ENCODE measurements around the gene CPNE5.

- TF ChIP-seq CTCF (conservative IDR thresholded peaks at IDR 0.05) (no peak), ZFX (IDR thresholded peaks at IDR 0.05) (no peak)
Measured at GRCh38 chr6:36776167-36776566, 63.1 kb downstream of the CPNE5 start.
